ENCODE data around the gene AOPEP. TPM values are rescaled to one million over a fixed set of nuclear protein-coding genes. Genes with fewer than 3 reads are reported as not detected.

Gene AOPEP
- total and polyA plus RNA-seq, 2 of the 13 experiments (the other 11 are each of a cell fraction or from before 2014, with no cell fraction given): 22.2 to 41.6 TPM

DNA sequence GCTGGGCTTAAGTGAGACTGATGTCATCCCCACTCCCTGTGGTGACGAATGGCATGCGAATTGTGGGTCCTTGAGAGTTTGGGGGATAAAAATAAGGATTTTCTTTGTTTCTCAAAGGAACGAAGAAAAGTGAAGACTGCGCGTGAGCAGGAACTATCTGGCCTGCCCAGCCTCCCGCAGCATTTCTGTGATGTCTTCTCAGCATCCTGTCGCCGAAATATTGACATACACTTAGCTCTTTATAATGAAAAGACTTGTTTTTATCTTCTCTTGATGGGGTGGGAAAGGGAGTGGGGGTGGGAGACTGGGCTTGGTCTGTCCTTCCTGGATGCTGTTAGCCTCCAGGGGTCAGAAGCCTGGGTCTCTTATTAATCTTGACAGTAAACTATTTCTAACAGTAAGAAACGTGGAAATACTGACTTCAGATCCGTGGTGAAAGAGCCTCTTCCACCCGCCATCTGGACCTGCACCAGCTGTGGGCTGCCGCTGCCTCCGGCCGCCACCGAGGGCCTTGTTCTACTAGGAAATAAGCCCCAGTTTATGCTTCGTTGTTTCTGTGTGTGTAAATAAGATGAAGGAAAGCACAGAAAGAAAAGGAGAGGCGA is 351.4 kb downstream of the AOPEP start:
- Histone ChIP-seq H2AFZ (ENCODE audit: low read length) (no peak overlapping the region), H3K4me2 (ENCODE audit: low read depth, low read length) (no peak overlapping the region), H3K9me3 (ENCODE audit: low read length) (no peaks in the 10 kb centered on the region), H3K79me2 (ENCODE audit: insufficient read depth, low read length) (peaks cover 60% of the 10 kb centered on the region), H3K4me3 (replicated peaks in 1 of 3; ENCODE audit: insufficient read depth in 1 of 3, low read depth in 2 of 3, low read length in 3 of 3) (no peak overlapping the region), H4K20me1 (ENCODE audit: insufficient read depth, low read length) (peaks cover 42% of the 10 kb centered on the region), H3K27me3 (ENCODE audit: control insufficient read depth in 1 of 2, insufficient read depth in 2 of 2, low read length in 2 of 2) (no peaks in the 10 kb centered on the region), H3K36me3 (replicated peaks in 1 of 2; ENCODE audit: control insufficient read depth in 1 of 2, insufficient read depth in 2 of 2, low read length in 2 of 2) (peaks cover 35 to 88% of the 10 kb centered on the region in 2 experiments), H3K9ac (ENCODE audit: insufficient read depth, low read depth, low read length) (no peak overlapping the region), H3K4me1 (ENCODE audit: insufficient read depth, low read length) (peaks cover 19% of the 10 kb centered on the region), H3K27ac (ENCODE audit: extremely low read length, insufficient read depth, low read length) (no peak overlapping the region)
- POLR2A ChIA-PET: no interaction called here
- intact Hi-C loops (cut with micrococcal nuclease; ENCODE audit: unreplicated experiment): no loop called here
- in situ Hi-C loops (cut with HindIII; ENCODE audit: extremely low pct_ligation_motif_present, low pct_unique_long_range_greater_than_20kb): no loop called here
- CTCF ChIA-PET (ENCODE audit: low intra/inter-chr PET ratio, low total read pairs): no interaction called here
- no TSS peak for BruUV-seq (replicated peaks)
- DNase-seq (ENCODE audit: low spot score) (no peak), FAIRE-seq (no peak), ATAC-seq (no peak)
- TF ChIP-seq ZNF7 (CRISPR knock-in tag; IDR thresholded peaks at IDR 0.05): no peak
- no peak for TF ChIP-seq TOE1 (CRISPR knock-in tag; IDR thresholded peaks at IDR 0.05)
- no peak for TF ChIP-seq ZMYM3 (CRISPR knock-in tag; IDR thresholded peaks at IDR 0.05)
- TF ChIP-seq MAFG (CRISPR knock-in tag; IDR thresholded peaks at IDR 0.05): no peak
- TF ChIP-seq ZSCAN20 (CRISPR knock-in tag; IDR thresholded peaks at IDR 0.05; ENCODE audit: borderline replicate concordance): no peak
- TF ChIP-seq ZFP1 (CRISPR knock-in tag; IDR thresholded peaks at IDR 0.05): no peak
- TF ChIP-seq, protein P1, sequence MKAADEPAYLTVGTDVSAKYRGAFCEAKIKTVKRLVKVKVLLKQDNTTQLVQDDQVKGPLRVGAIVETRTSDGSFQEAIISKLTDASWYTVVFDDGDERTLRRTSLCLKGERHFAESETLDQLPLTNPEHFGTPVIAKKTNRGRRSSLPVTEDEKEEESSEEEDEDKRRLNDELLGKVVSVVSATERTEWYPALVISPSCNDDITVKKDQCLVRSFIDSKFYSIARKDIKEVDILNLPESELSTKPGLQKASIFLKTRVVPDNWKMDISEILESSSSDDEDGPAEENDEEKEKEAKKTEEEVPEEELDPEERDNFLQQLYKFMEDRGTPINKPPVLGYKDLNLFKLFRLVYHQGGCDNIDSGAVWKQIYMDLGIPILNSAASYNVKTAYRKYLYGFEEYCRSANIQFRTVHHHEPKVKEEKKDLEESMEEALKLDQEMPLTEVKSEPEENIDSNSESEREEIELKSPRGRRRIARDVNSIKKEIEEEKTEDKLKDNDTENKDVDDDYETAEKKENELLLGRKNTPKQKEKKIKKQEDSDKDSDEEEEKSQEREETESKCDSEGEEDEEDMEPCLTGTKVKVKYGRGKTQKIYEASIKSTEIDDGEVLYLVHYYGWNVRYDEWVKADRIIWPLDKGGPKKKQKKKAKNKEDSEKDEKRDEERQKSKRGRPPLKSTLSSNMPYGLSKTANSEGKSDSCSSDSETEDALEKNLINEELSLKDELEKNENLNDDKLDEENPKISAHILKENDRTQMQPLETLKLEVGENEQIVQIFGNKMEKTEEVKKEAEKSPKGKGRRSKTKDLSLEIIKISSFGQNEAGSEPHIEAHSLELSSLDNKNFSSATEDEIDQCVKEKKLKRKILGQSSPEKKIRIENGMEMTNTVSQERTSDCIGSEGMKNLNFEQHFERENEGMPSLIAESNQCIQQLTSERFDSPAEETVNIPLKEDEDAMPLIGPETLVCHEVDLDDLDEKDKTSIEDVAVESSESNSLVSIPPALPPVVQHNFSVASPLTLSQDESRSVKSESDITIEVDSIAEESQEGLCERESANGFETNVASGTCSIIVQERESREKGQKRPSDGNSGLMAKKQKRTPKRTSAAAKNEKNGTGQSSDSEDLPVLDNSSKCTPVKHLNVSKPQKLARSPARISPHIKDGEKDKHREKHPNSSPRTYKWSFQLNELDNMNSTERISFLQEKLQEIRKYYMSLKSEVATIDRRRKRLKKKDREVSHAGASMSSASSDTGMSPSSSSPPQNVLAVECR (CRISPR knock-in tag; IDR thresholded peaks at IDR 0.05; ENCODE audit: borderline replicate concordance): no peak
- TF ChIP-seq MED8 (CRISPR knock-in tag; IDR thresholded peaks at IDR 0.05; ENCODE audit: insufficient replicate concordance): no peak
- WGBS (ENCODE audit: low lambda C conversion rate): 97% methylated on average over 17 of the region's 17 CpGs
